Lung (tissue), 12 donors: ENCODE measurements around the gene DYRK1A. TPM values are rescaled to one million over a fixed set of nuclear protein-coding genes. Genes with fewer than 3 reads are reported as not detected.

ENCODE experiments used
- ATAC-seq: fragments of 200-7000 bp; cut with Tn5 transposase; one replicate; pipeline ENCODE4 v1.9.1; 2020; ENCODE audit warnings: moderate number of reproducible peaks; ENCODE audit not compliant: insufficient read depth, low FRiP score
- DNase-seq, 3 donors: peaks; one replicate each; pipeline ENCODE4 v3.0.0-alpha.2; 2013 to 2017
- H3K27ac ChIP-seq, 2 donors: one replicate each; pipeline ENCODE4 v1.5.1; 2013; ENCODE audit warnings: mild to moderate bottlenecking in 2 of 2, moderate library complexity in 2 of 2, control low read depth in 1 of 2, inconsistent platforms in 1 of 2, low read depth in 1 of 2, low read length in 1 of 2
- H3K27me3 ChIP-seq, 3 donors: one replicate each; pipeline ENCODE4 v1.5.1; 2013; ENCODE audit warnings: low read length in 2 of 3; ENCODE audit not compliant: control insufficient read depth in 3 of 3, insufficient read depth in 3 of 3
- H3K36me3 ChIP-seq, 4 donors: one replicate each; pipeline ENCODE4 v1.5.1; 2013; ENCODE audit warnings: low read length in 4 of 4, mild to moderate bottlenecking in 1 of 4, moderate library complexity in 1 of 4; ENCODE audit not compliant: control insufficient read depth in 4 of 4, insufficient read depth in 4 of 4
- H3K4me1 ChIP-seq, 5 donors: one replicate each; pipeline ENCODE4 v1.5.1; 2013; ENCODE audit warnings: low read length in 5 of 5, mild to moderate bottlenecking in 2 of 5, moderate library complexity in 1 of 5; ENCODE audit not compliant: control insufficient read depth in 5 of 5, insufficient read depth in 5 of 5
- H3K4me3 ChIP-seq: one replicate; pipeline ENCODE4 v1.5.1; 2013; ENCODE audit warnings: mild to moderate bottlenecking, control low read depth, moderate library complexity
- H3K9ac ChIP-seq, 2 donors: one replicate each; pipeline ENCODE4 v1.5.1; 2013; ENCODE audit warnings: low read length in 2 of 2, control low read depth in 1 of 2; ENCODE audit not compliant: insufficient read depth in 1 of 2
- H3K9me3 ChIP-seq, 4 donors: one replicate each; pipeline ENCODE4 v1.5.1; 2013; ENCODE audit warnings: low read length in 3 of 4, mild to moderate bottlenecking in 1 of 4, moderate library complexity in 1 of 4; ENCODE audit not compliant: control insufficient read depth in 4 of 4, insufficient read depth in 3 of 4
- CTCF ChIP-seq: IDR thresholded peaks from 2 replicates; pipeline ENCODE4 v1.5.1; 2012; ENCODE audit warnings: mild to moderate bottlenecking; ENCODE audit errors: control extremely low read depth, extremely low read depth
- whole genome bisulfite sequencing, 2 donors: extraction: QIAGEN DNeasy Blood & Tissue Kit; methylation state at CpG; one replicate each; pipeline ENCODE4 v1.1.7; 2013; 5-methylcytosine and 5-hydroxymethylcytosine counted together
- polyA plus RNA-seq, 2 donors: library from polyadenylated mRNA; stranded (reverse); fragments of 200-250 nt; gene quantifications; one replicate each; pipeline ENCODE4 v1.2.1, GENCODE V29; 2013
- total RNA-seq, 2 donors: library from RNA; depleted of rRNA in 1 of 2; stranded (reverse); fragments of >200 nt in 1 of 2; gene quantifications; one replicate each; pipeline ENCODE4 v1.2.1, GENCODE V29; 2014 to 2021
- donor health status: control.
- donor health status: control.
- donor health status: Bipolar disorder and iron deficiency.
- donor health status: healthy.
- donor health status: DM: yes; HTN: yes; CAD: no.

Gene DYRK1A
- total and polyA plus RNA-seq, 4 donors, result 22.1 to 149 (median 43.3) TPM

GRCh38 chr21:37374027-37374426 lies 7.5 kb downstream of the DYRK1A start:
- no peak overlapping the region for H3K4me3 ChIP-seq
- no peaks in the 10 kb centered on the region for H3K9me3 ChIP-seq
- DNase-seq, result no peak
- no peaks in the 10 kb centered on the region for H3K36me3 ChIP-seq
- H3K27ac ChIP-seq, result peak overlapping the region in 1 of 2 donors; percentile 60
- no peak for TF ChIP-seq CTCF
- H3K27me3 ChIP-seq, result no peaks in the 10 kb centered on the region
- 64 to 75% methylated on average over 5 of the region's 5 CpGs for WGBS, 2 donors
- no peak overlapping the region for H3K9ac ChIP-seq
- H3K4me1 ChIP-seq, result peaks cover 10 to 41% (median 22%) of the 10 kb centered on the region in 5 donors
- ATAC-seq, result no peak

GRCh38 chr21:37375866-37376574 lies 9.4 kb downstream of the DYRK1A start:
- ATAC-seq (no peak), DNase-seq (no peak)
- Histone ChIP-seq H3K4me1 (peaks cover 3 to 52% (median 12%) of the 10 kb centered on the region in 5 donors), H3K9ac (no peak overlapping the region), H3K27ac (peak overlapping the region in 1 of 2 donors; percentile 11), H3K9me3 (no peaks in the 10 kb centered on the region), H3K36me3 (no peaks in the 10 kb centered on the region), H3K4me3 (no peak overlapping the region), H3K27me3 (no peaks in the 10 kb centered on the region)
- 76 to 80% methylated on average over 13 of the region's 13 CpGs for WGBS, 2 donors
- TF ChIP-seq CTCF, result no peak

GRCh38 chr21:37378700-37379139 lies 12.1 kb downstream of the DYRK1A start:
- DNase-seq, result no peak
- no peak for TF ChIP-seq CTCF
- Histone ChIP-seq H3K4me3 (no peak overlapping the region), H3K27ac (peak overlapping the region in 1 of 2 donors; percentile 51), H3K9me3 (no peaks in the 10 kb centered on the region), H3K36me3 (no peaks in the 10 kb centered on the region), H3K9ac (no peak overlapping the region), H3K4me1 (peaks cover 3 to 50% (median 13%) of the 10 kb centered on the region in 5 donors), H3K27me3 (no peaks in the 10 kb centered on the region)
- no peak for ATAC-seq
- WGBS, 2 donors, result 29 to 43% methylated on average over 3 of the region's 3 CpGs
